H9 (cell line): ENCODE measurements around the gene DPM3. TPM values are rescaled to one million over a fixed set of nuclear protein-coding genes. Genes with fewer than 3 reads are reported as not detected.

ENCODE experiments used
- DNase-seq: peaks from one replicate; pipeline ENCODE4 v3.0.0-alpha.2; 2017
- H2AFZ ChIP-seq: one replicate; pipeline ENCODE4 v1.6.1; 2013; ENCODE audit warnings: mild to moderate bottlenecking, low read length, control low read depth, moderate library complexity
- H2AK5ac ChIP-seq: 2 replicates; pipeline ENCODE4 v1.6.1; 2013; ENCODE audit warnings: low read length, control low read depth, mixed read lengths; ENCODE audit not compliant: insufficient read length
- H2BK120ac ChIP-seq: one replicate; pipeline ENCODE4 v1.6.1; 2013; ENCODE audit warnings: low read depth, mild to moderate bottlenecking, low read length, control low read depth, inconsistent platforms; ENCODE audit not compliant: poor library complexity, severe bottlenecking
- H2BK12ac ChIP-seq: 2 replicates; pipeline ENCODE4 v1.6.1; 2013; ENCODE audit warnings: low read length, control low read depth, mixed read lengths, low read depth; ENCODE audit not compliant: insufficient read length
- H2BK15ac ChIP-seq: 2 replicates; pipeline ENCODE4 v1.6.1; 2013; ENCODE audit warnings: low read depth, low read length, control low read depth
- H2BK20ac ChIP-seq: one replicate; pipeline ENCODE4 v1.6.1; 2013; ENCODE audit warnings: low read depth, mild to moderate bottlenecking, low read length, control low read depth, inconsistent platforms; ENCODE audit not compliant: poor library complexity, severe bottlenecking
- H2BK5ac ChIP-seq: 2 replicates; pipeline ENCODE4 v1.6.1; 2013; ENCODE audit warnings: low read length, control low read depth, mixed read lengths; ENCODE audit not compliant: insufficient read length
- H3K14ac ChIP-seq: 2 replicates; pipeline ENCODE4 v1.6.1; 2013; ENCODE audit warnings: low read length, control low read depth; ENCODE audit not compliant: insufficient read depth
- H3K18ac ChIP-seq: 2 replicates; pipeline ENCODE4 v1.6.1; 2013; ENCODE audit warnings: low read depth, mild to moderate bottlenecking, mixed read lengths, low read length, control low read depth; ENCODE audit not compliant: insufficient read length
- H3K23ac ChIP-seq: 2 replicates; pipeline ENCODE4 v1.6.1; 2013; ENCODE audit warnings: low read length, control low read depth, mixed read lengths, low read depth; ENCODE audit not compliant: insufficient read length
- H3K23me2 ChIP-seq: 2 replicates; pipeline ENCODE4 v1.6.1; 2013; ENCODE audit warnings: low read depth, mild to moderate bottlenecking, mixed read lengths, low read length, control low read depth; ENCODE audit not compliant: insufficient read length, poor library complexity, severe bottlenecking
- H3K27ac ChIP-seq: 2 replicates; pipeline ENCODE4 v1.5.1; 2013; ENCODE audit warnings: low read length, control low read depth, mixed read lengths, low read depth; ENCODE audit not compliant: insufficient read length
- H3K27me3 ChIP-seq: 2 replicates; pipeline ENCODE4 v1.6.1; 2013; ENCODE audit warnings: low read length, control low read depth, inconsistent platforms; ENCODE audit not compliant: insufficient read depth
- H3K4ac ChIP-seq: 2 replicates; pipeline ENCODE4 v1.6.1; 2013; ENCODE audit warnings: low read depth, mild to moderate bottlenecking, control low read depth, inconsistent platforms, low read length, moderate library complexity
- H3K4me1 ChIP-seq: 2 replicates; pipeline ENCODE4 v1.6.1; 2013; ENCODE audit warnings: low read length, control low read depth, inconsistent platforms; ENCODE audit not compliant: insufficient read depth
- H3K4me2 ChIP-seq: 2 replicates; pipeline ENCODE4 v1.6.1; 2013; ENCODE audit warnings: low read length, control low read depth, mixed read lengths; ENCODE audit not compliant: insufficient read length, insufficient read depth
- H3K56ac ChIP-seq: 2 replicates; pipeline ENCODE4 v1.6.1; 2013; ENCODE audit warnings: low read depth, mild to moderate bottlenecking, mixed read lengths, low read length, control low read depth; ENCODE audit not compliant: insufficient read length
- H3K79me1 ChIP-seq: 2 replicates; pipeline ENCODE4 v1.6.1; 2013; ENCODE audit warnings: low read depth, mild to moderate bottlenecking, moderate library complexity, low read length, control low read depth, inconsistent platforms; ENCODE audit not compliant: insufficient read depth, poor library complexity, severe bottlenecking
- H3K79me2 ChIP-seq: 2 replicates; pipeline ENCODE4 v1.6.1; 2013; ENCODE audit warnings: low read length, control low read depth, inconsistent platforms; ENCODE audit not compliant: insufficient read depth
- H3K9ac ChIP-seq: 2 replicates; pipeline ENCODE4 v1.6.1; 2013; ENCODE audit warnings: low read length, control low read depth, mixed read lengths; ENCODE audit not compliant: insufficient read length; ENCODE audit errors: extremely low read depth
- H3K9me3 ChIP-seq: one replicate; pipeline ENCODE4 v1.6.1; 2013; ENCODE audit warnings: low read depth, low read length, inconsistent platforms; ENCODE audit not compliant: control insufficient read depth
- H3T11ph ChIP-seq: one replicate; pipeline ENCODE4 v1.6.1; 2013; ENCODE audit warnings: mild to moderate bottlenecking, low read length, control low read depth, inconsistent platforms
- H4K20me1 ChIP-seq: one replicate; pipeline ENCODE4 v1.6.1; 2013; ENCODE audit not compliant: control insufficient read depth, insufficient read length, insufficient read depth
- H4K5ac ChIP-seq: 2 replicates; pipeline ENCODE4 v1.6.1; 2013; ENCODE audit warnings: low read depth, mild to moderate bottlenecking, mixed read lengths, low read length, control low read depth; ENCODE audit not compliant: insufficient read length
- H4K8ac ChIP-seq: replicated peaks from 2 replicates; pipeline ENCODE4 v1.6.1; 2013; ENCODE audit warnings: low read length, control low read depth, mixed read lengths, low read depth; ENCODE audit not compliant: insufficient read length
- H4K91ac ChIP-seq: 2 replicates; pipeline ENCODE4 v1.6.1; 2013; ENCODE audit warnings: low read depth, mild to moderate bottlenecking, moderate library complexity, mixed read lengths, low read length, control low read depth; ENCODE audit not compliant: insufficient read length
- H3K27ac Mint-ChIP-seq, 3 experiments: 2 replicates in 2 of 3; 3 replicates in 1 of 3; pipeline ENCODE4 v1.8.0; 2020 to 2021; ENCODE audit warnings: mixed read lengths in 3 of 3, mild to moderate bottlenecking in 1 of 3, moderate library complexity in 1 of 3
- H3K27me3 Mint-ChIP-seq: 2 replicates; pipeline ENCODE4 v1.8.0; 2021; ENCODE audit warnings: low read depth, mild to moderate bottlenecking, moderate library complexity, mixed read lengths
- H3K36me3 Mint-ChIP-seq, 3 experiments: 2 replicates in 2 of 3; 3 replicates in 1 of 3; pipeline ENCODE4 v1.8.0; 2020 to 2021; ENCODE audit warnings: low read depth in 3 of 3, mixed read lengths in 3 of 3; ENCODE audit not compliant: insufficient read depth in 1 of 3
- H3K4me1 Mint-ChIP-seq, 2 experiments: 2 replicates each; pipeline ENCODE4 v1.8.0; 2020; ENCODE audit warnings: mixed read lengths in 2 of 2
- H3K4me3 Mint-ChIP-seq, 2 experiments: 2 replicates in 1 of 2; 3 replicates in 1 of 2; pipeline ENCODE4 v1.8.0; 2020 to 2021; ENCODE audit warnings: mild to moderate bottlenecking in 2 of 2, mixed read lengths in 2 of 2, moderate library complexity in 1 of 2
- H3K9me3 Mint-ChIP-seq, 2 experiments: 2 replicates in 1 of 2; 3 replicates in 1 of 2; pipeline ENCODE4 v1.8.0; 2020; ENCODE audit warnings: mild to moderate bottlenecking in 2 of 2, mixed read lengths in 2 of 2, moderate library complexity in 1 of 2
- CTCF ChIP-seq: fragments of 200-600 bp; sonication (generic); conservative IDR thresholded peaks from 3 replicates; pipeline ENCODE4 v1.8.0; 2021; ENCODE audit warnings: antibody characterized with exemption, mild to moderate bottlenecking
- WGBS: extraction: QIAGEN DNeasy Blood & Tissue Kit; methylation state at CpG from one replicate; pipeline ENCODE4 v1.1.7; 2013; ENCODE audit warnings: missing lambda C conversion rate, low lambda C conversion rate, mixed read lengths; ENCODE audit not compliant: insufficient read length; ENCODE audit errors: extremely low coverage; 5-methylcytosine and 5-hydroxymethylcytosine counted together
- total RNA-seq: library from RNA; stranded (reverse); gene quantifications from 2 replicates; pipeline ENCODE4 v1.2.1, GENCODE V29; 2021

The DPM3 gene
- total RNA-seq, 1 experiment from 2014 or later = 48.5 TPM

GRCh38 chr1:155116113-155116764, 24.1 kb downstream of the DPM3 start:
- Histone ChIP-seq H3K4me1 (no peaks in the 10 kb centered on the region), H3K23me2 (no peaks in the 10 kb centered on the region), H3K79me1 (no peaks in the 10 kb centered on the region), H2BK5ac (no peak overlapping the region), H2AK5ac (no peak overlapping the region), H4K8ac (no peak overlapping the region), H3K4ac (no peak overlapping the region), H3K4me2 (no peak overlapping the region), H2BK15ac (no peak overlapping the region; the same call in 1 of the 2 replicates), H4K91ac (no peak overlapping the region), H3K79me2 (no peaks in the 10 kb centered on the region), H3K9ac (no peak overlapping the region), H2AFZ (no peak overlapping the region), H2BK12ac (no peak overlapping the region), H3K56ac (no peak overlapping the region), H3K27ac (no peak overlapping the region), H4K5ac (no peak overlapping the region), H3K27me3 (no peaks in the 10 kb centered on the region; the same call in 1 of the 2 replicates), H3K14ac (no peak overlapping the region), H4K20me1 (no peaks in the 10 kb centered on the region), H3K18ac (no peak overlapping the region), H3T11ph (no peak overlapping the region), H3K23ac (no peak overlapping the region), H2BK20ac (no peak overlapping the region), H2BK120ac (no peak overlapping the region), H3K9me3 (no peaks in the 10 kb centered on the region)
- no CpG with 5 or more reads among the region's 5 CpGs for WGBS
- Mint-ChIP-seq H3K27ac (peak overlapping the region in 1 of 3 experiments; percentile 38; a peak in 1 of 7 replicates), H3K4me3 (no peak overlapping the region), H3K27me3 (peaks cover 50% of the 10 kb centered on the region), H3K36me3 (no peaks in the 10 kb centered on the region), H3K9me3 (no peaks in the 10 kb centered on the region), H3K4me1 (peaks cover 2 to 6% of the 10 kb centered on the region in 2 experiments; a peak in 2 of 4 replicates)
- no peak for TF ChIP-seq CTCF
- no peak for DNase-seq
